Measurements from ENCODE around the gene CLMP.
"Not testable (repeated sequence)": the region's sequence is repeated elsewhere in the genome, so short reads cannot be mapped to it uniquely, and the experiment has no call there.

GRCh38 chr11:123059041-123059920 is 135.8 kb downstream of the CLMP start:
- TF ChIP-seq ZNF335 (tag by site-specific recombination; conservative IDR thresholded peaks at IDR 0.05); PRDM2 (tag by site-specific recombination; IDR thresholded peaks at IDR 0.05; ENCODE audit: borderline replicate concordance); ZNF561 (tag by site-specific recombination; IDR thresholded peaks at IDR 0.05; ENCODE audit: borderline replicate concordance); ZFP37 (tag by site-specific recombination; IDR thresholded peaks at IDR 0.05); CTCF (tag by site-specific recombination; IDR thresholded peaks at IDR 0.05); KLF10 (tag by site-specific recombination; IDR thresholded peaks at IDR 0.05); REST (tag by site-specific recombination; IDR thresholded peaks at IDR 0.05); ZNF274 (IDR thresholded peaks at IDR 0.05; ENCODE audit: low read length); ZNF274 (tag by site-specific recombination; IDR thresholded peaks at IDR 0.05; ENCODE audit: borderline replicate concordance); SCRT1 (tag by site-specific recombination; IDR thresholded peaks at IDR 0.05; ENCODE audit: borderline replicate concordance): not testable (repeated sequence)
